ENCODE results near the gene HTR2A. TPM values are rescaled to one million over a fixed set of nuclear protein-coding genes. Genes with fewer than 3 reads are reported as not detected.
"Not testable (repeated sequence)": the region's sequence is repeated elsewhere in the genome, so short reads cannot be mapped to it uniquely, and the experiment has no call there.

Gene HTR2A
- total RNA-seq, 2 experiments from 2014 or later = not detected

GRCh38 chr13:46817838-46818476 lies 78.9 kb downstream of the HTR2A start:
- CTCF ChIA-PET = no interaction called here
- POLR2A ChIA-PET = no interaction called here

- ChIA-PET POLR2A (no interaction called here), CTCF (no interaction called here)
Measured at GRCh38 chr13:46817095-46817494, 79.8 kb downstream of the HTR2A start.

- CTCF ChIA-PET = no interaction called here
- POLR2A ChIA-PET = no interaction called here
Measured at GRCh38 chr13:46816371-46816770, 80.5 kb downstream of the HTR2A start.

DNA sequence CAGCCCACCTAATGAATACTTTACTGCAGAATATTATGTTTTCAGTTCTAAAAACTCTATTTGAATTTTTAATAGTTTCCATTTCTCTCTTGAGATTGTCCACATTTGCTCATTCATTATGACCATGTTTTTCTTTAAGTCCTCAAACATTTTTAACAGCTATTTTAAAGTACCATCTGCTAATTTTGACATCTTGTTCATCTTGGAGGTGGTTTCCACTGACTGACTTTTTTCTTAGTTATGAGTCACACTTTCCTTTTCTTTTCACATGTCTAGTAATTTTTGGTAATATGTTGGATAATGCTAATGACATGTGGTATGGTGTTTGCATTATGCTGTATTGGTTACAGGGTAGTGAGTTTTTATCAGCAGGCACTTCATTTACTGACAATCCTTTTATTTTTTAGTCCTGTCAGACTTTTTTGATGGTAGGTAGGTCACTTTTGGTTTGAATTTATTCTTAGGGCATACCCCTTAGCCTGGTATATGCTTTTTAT lies 84.5 kb downstream of the HTR2A start:
- ChIA-PET POLR2A (no interaction called here), CTCF (no interaction called here)

DNA sequence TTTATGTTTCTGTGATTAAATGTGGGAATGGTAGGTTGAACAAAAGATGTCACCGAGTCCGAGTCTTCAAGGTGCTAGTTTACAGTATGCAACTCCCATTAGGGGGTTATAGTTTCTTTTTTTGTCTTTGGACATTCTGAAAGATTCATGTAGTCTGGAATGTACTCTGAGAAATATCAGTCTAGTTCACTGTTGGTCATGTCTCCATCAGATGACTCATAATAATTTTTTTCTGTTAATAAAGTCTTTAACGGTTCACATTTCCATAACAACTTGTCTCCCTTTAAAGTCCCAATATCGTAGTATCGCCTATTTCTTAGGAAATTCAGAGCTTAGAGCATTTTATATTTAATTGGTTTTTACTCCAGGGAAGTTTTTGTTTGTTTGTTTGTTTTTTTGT lies 86.4 kb downstream of the HTR2A start:
- ChIA-PET CTCF (interaction anchor here (0.8 kb wide), 1 partner anchor 222 kb away, joined by 3 read pairs; no protein-coding TSS in a partner anchor), POLR2A (no interaction called here)

DNA sequence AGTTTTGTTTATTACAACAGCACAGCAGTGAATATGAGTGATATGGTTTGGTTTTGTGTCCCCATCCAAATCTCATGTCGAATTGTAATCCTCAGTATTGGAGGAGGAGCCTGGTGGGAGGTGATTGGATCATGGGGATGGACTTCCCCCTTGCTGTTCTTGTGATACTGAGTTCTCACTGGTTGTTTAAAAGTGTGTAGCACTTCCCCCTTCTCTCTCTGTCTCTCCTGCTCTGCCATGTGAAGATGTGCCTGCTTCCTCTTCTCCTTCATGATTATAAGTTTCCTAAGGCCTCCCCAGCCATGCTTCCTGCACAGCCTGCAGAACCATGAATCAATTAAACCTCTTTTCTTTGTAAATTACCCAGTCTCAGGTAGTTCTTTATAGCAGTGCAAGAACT lies 91.9 kb downstream of the HTR2A start:
- CTCF ChIA-PET = interaction anchor here (1.2 kb wide), 1 partner anchor 59 kb away, joined by 3 read pairs; no protein-coding TSS in a partner anchor
- POLR2A ChIA-PET = not testable (repeated sequence)

GRCh38 chr13:46804391-46804815 lies 92.5 kb downstream of the HTR2A start:
- CTCF ChIA-PET = no interaction called here
- POLR2A ChIA-PET = no interaction called here

DNA sequence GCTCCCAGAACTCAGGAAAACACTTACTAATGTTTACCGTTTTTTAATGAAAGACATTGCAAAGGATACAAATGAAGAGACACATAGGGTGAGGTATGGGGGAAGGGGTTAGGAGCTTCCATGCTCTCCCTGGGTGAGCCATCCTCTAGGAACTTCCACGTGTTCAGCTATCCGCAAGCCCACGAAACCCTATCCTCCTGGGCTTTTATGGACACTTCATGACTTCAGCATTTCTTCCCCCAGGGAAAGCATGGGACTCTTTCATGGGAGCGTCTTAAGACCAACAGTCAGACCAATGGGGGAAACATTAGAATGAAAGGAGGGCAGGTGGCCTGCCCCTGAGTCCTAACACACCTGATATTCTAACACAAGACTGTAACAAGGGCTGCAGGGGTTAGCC lies 93.3 kb downstream of the HTR2A start:
- CTCF ChIA-PET = no interaction called here

GRCh38 chr13:46801858-46802257 lies 95.0 kb downstream of the HTR2A start:
- CTCF ChIA-PET = no interaction called here
- POLR2A ChIA-PET = no interaction called here

More for the DNA sequence above, 93.3 kb downstream of the HTR2A start:
- POLR2A ChIA-PET = no interaction called here

DNA sequence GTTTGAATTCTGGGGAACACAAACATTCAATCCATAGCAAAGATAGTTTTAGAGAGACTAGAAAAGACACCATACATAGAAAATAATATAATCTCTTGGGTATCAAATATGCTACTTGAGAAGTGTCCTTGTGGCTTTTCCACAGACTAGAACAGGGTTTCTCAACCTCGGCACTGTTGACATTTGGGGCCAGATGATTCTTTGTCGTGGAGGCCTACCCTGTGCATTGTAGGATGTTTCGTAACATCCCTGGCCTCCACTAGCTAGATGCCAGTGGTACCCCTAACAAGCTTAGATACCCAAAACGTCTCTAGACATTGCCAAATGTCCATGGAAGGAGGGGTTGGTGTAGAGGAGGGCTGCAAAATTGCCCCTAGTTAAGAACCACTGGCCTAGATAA lies 97.7 kb downstream of the HTR2A start:
- POLR2A ChIA-PET = no interaction called here

DNA sequence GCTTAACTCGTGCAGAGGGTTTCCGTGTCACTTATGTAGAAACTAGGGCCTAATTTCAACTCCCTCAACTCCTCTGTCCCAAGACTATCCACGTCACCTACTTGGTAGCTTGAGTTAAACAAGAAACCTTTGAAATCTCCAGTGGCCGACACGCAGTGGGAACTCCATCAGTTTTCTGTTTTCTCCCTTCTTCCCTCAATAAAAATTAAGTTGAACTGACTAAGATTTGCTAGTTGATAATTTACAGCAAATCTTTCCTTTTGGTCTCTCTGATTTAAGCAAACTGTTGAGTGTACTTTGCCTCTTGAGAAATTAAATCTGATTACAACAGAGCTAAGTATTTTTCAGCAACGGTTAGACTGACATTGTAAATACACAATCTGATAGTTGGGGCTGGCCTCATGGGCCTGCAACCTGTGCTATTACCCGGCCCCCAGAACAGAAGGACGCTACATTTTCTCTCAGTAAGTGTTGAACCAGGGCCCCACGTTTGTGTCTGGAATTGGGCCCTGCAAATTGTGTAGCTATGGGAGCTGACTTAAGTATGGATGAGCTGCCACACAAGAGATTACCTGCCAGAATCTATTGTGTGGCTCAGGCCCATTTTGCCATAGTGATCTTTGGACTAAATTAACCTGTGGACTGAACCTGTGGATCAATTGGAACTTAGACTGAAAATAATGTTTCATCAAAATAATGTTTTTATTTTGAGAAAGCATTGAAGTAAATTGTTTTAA lies 99.2 kb downstream of the HTR2A start:
- ChIA-PET POLR2A (interaction anchor here (0.8 kb wide), 1 partner anchor 244 kb away, joined by 3 read pairs; no protein-coding TSS in a partner anchor), CTCF (no interaction called here)

More for the DNA sequence above, 97.7 kb downstream of the HTR2A start:
- CTCF ChIA-PET = no interaction called here

DNA sequence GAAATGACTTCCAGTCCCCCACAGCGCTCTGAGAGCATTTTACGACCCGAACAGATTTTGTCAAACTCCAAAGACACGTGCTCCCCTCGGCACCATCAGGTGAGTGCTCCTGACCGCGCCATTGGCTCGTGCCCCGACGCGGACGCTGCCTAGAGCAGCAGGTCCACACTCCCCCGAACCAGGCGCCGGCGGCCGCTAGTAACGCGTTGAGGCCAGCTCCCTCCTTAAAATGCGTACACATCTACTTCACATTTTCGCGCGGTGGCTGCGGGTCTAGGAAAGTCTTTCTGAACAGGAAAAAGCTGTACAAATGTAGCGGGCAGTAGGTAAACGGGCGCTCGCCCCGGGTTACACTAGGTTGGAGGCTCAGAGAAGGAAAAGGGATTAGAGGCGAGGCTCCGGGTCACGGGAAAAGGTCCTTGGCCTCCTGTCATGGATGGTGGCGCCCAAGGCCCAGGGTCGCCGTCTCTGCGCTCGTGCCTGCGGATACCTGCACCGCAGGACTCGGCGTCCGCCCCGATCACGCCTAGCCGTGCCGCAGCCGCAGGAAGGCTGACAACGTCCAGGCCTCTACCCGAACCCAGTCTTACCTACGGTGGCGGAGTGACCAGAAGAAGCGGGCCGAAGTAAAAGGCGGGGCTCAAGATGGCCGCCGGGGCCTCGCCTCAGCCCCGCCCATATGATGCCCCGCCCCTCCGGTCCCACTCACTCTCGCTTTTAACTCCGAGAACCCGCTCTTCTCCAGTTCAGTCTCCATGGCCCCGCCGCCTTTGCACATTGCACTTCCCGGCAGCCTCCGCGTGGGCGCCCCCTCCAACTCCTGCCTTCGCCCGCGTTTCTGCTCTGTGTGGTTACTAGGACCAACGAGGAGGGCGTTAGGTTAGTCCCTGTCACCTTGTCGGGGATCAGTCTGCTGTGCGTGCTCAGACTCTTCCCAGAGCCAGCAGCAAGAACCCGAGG lies 100.1 kb downstream of the HTR2A start, which contains the start of gene ESD:
Gene ESD, minus strand, starts transcription at position 647 of the 960 bp plus-strand sequence. CDS start 5,748 bp downstream, outside the sequence.
- CTCF ChIA-PET = no interaction called here
- POLR2A ChIA-PET = interaction anchor here (0.6 to 1.3 kb wide), 3 partner anchors 243 to 1298 kb away, joined by 3 read pairs; partner anchors contain the start of genes LRCH1 and MED4

- CTCF ChIA-PET = no interaction called here
- POLR2A ChIA-PET = interaction anchor here (0.6 to 1.3 kb wide), 2 partner anchors 243 to 1298 kb away, joined by 3 read pairs; partner anchors contain the start of genes LRCH1 and MED4
Measured at GRCh38 chr13:46796129-46796514, 100.7 kb downstream of the HTR2A start.

GRCh38 chr13:46795321-46795720 lies 101.5 kb downstream of the HTR2A start:
- ChIA-PET POLR2A (interaction anchor here (0.7 to 1.3 kb wide), 2 partner anchors 21 to 1299 kb away, joined by 3 read pairs; partner anchors contain the start of gene MED4), CTCF (no interaction called here)

GRCh38 chr13:46783504-46783903 lies 113.3 kb downstream of the HTR2A start:
- CTCF ChIA-PET = no interaction called here
- POLR2A ChIA-PET = no interaction called here

GRCh38 chr13:46782691-46783090 lies 114.2 kb downstream of the HTR2A start:
- POLR2A ChIA-PET = no interaction called here

GRCh38 chr13:46782066-46782465 lies 114.8 kb downstream of the HTR2A start:
- CTCF ChIA-PET = no interaction called here
- POLR2A ChIA-PET = no interaction called here

More at GRCh38 chr13:46782691-46783090, 114.2 kb downstream of the HTR2A start:
- CTCF ChIA-PET = no interaction called here
